Fibroblast of lung (primary cell): ENCODE results near the gene LUC7L3. TPM values are rescaled to one million over a fixed set of nuclear protein-coding genes. Genes with fewer than 3 reads are reported as not detected.

Experiments
- DNase-seq, 2 donors: peaks; one replicate each; pipeline versions ENCODE4 v3.0.0 to v3.0.0-alpha.2; 2010; ENCODE audit warnings: low read depth in 2 of 2
- H2AFZ ChIP-seq: 2 replicates; pipeline ENCODE4 v1.5.1; 2012; ENCODE audit warnings: low read length, control low read depth, inconsistent platforms
- H3K27ac ChIP-seq: 2 replicates; pipeline ENCODE4 v1.5.1; 2011; ENCODE audit warnings: low read length, control low read depth; ENCODE audit not compliant: insufficient read depth
- H3K27me3 ChIP-seq: 2 replicates; pipeline ENCODE4 v1.5.1; 2011; ENCODE audit warnings: mild to moderate bottlenecking, low read length; ENCODE audit not compliant: control insufficient read depth, insufficient read depth
- H3K36me3 ChIP-seq: 2 replicates; pipeline ENCODE4 v1.5.1; 2011; ENCODE audit warnings: low read length; ENCODE audit not compliant: control insufficient read depth, insufficient read depth
- H3K4me1 ChIP-seq: 2 replicates; pipeline ENCODE4 v1.5.1; 2011; ENCODE audit warnings: low read length; ENCODE audit not compliant: control insufficient read depth, insufficient read depth; ENCODE audit errors: extremely low read depth
- H3K4me2 ChIP-seq: 2 replicates; pipeline ENCODE4 v1.5.1; 2011; ENCODE audit warnings: low read length, control low read depth; ENCODE audit not compliant: insufficient read depth; ENCODE audit errors: extremely low read depth
- H3K4me3 ChIP-seq, 4 experiments: fragments of 200-600 bp in 1 of 4; sonication (generic) in 1 of 4; replicated peaks in 1 of 4; 2 replicates each; pipeline ENCODE4 v1.5.1; 2011 to 2016; ENCODE audit warnings: low read length in 4 of 4, low read depth in 3 of 4, mild to moderate bottlenecking in 3 of 4, control low read depth in 2 of 4, inconsistent platforms in 1 of 4, mixed read lengths in 1 of 4; ENCODE audit not compliant: insufficient read depth in 1 of 4; ENCODE audit errors: control extremely low read depth in 1 of 4
- H3K79me2 ChIP-seq: 2 replicates; pipeline ENCODE4 v1.5.1; 2012; ENCODE audit warnings: mild to moderate bottlenecking, low read length, inconsistent platforms; ENCODE audit not compliant: control insufficient read depth, insufficient read depth
- H3K9ac ChIP-seq: 2 replicates; pipeline ENCODE4 v1.5.1; 2011; ENCODE audit warnings: mild to moderate bottlenecking, low read length, control low read depth; ENCODE audit not compliant: insufficient read depth
- H3K9me3 ChIP-seq: 2 replicates; pipeline ENCODE4 v1.5.1; 2012; ENCODE audit warnings: low read depth, low read length; ENCODE audit not compliant: control insufficient read depth, insufficient read depth
- H4K20me1 ChIP-seq: 2 replicates; pipeline ENCODE4 v1.5.1; 2011; ENCODE audit warnings: low read length; ENCODE audit not compliant: control insufficient read depth, insufficient read depth; ENCODE audit errors: extremely low read depth
- EZH2 ChIP-seq: IDR thresholded peaks from 2 replicates; pipeline ENCODE4 v1.5.1; 2012; ENCODE audit warnings: low read length, control low read depth, mild to moderate bottlenecking; ENCODE audit errors: missing control alignments
- polyA plus RNA-seq, 2 donors: library from polyadenylated mRNA; depleted of rRNA in 1 of 2; stranded (reverse) in 1 of 2; unstranded in 1 of 2; fragments of >200 nt; gene quantifications; 2 replicates each; pipeline ENCODE4 v1.2.1, GENCODE V29; 2011 to 2012; ENCODE audit warnings: missing spikeins in 1 of 2
- total RNA-seq: library from RNA; depleted of rRNA; stranded (reverse); fragments of >200 nt; gene quantifications from 2 replicates; pipeline ENCODE4 v1.2.1, GENCODE V29; 2014
- TF ChIP-seq, protein P1 (sequence below), 2 donors: IDR thresholded peaks in 1 of 2; conservative IDR thresholded peaks in 1 of 2; 1 replicate in 1 of 2; 2 replicates in 1 of 2; pipeline ENCODE4 v1.5.1; 2011 to 2012; ENCODE audit warnings: low read length in 2 of 2, control low read depth in 1 of 2, inconsistent platforms in 1 of 2, low read depth in 1 of 2, mild to moderate bottlenecking in 1 of 2

The LUC7L3 gene
- total and polyA plus RNA-seq, 2 donors (not counting 1 experiment from before 2014, with no cell fraction given), result 35.2 to 56.5 TPM

DNA sequence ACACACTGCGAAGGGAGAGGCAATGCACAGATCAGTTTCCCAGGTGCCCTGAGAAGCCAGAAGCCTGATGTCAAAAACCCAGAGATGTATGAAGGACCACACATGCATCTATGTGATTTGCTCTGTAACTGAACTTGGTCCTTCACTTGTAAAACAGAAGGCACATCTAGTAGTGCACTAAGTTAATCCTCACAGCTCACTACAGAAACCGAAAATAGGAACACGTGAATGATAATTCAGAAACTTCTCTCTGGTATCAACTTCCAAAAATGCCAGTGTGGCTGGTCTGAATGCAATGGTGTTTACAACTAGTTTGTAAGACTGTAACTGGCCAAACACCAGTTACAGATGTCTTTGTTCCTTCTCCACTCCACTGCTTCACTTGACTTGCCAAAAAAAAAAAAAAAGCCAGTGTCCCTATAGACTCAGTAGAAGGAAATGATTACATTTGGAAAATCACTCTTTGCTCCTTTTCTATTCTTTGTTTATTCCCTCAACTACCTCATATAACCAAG is 23.0 kb upstream of the LUC7L3 start:
- no peaks in the 10 kb centered on the region for H3K79me2 ChIP-seq
- peaks cover 15% of the 10 kb centered on the region for H3K36me3 ChIP-seq

DNA sequence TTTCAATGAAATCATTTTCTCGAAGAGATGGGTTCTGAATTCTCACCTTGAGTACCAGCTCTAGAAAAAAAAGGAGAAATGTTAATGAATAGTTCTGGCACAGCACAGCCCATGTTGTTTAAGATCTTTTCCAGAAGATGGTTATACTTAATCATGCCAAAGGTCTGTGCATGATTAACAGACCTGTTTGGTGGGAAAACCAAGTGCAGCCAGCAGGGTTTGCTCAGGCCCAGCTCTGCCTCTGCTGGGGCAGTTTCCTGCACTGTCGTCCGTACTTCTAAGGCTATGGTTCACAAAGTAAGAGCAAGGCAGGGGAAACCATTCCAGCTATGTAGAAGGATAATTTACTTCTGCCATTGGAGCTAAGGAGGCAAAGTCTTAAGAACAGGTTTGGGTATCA is 22.3 kb upstream of the LUC7L3 start:
- no peak overlapping the region for H3K4me3 ChIP-seq
- H3K4me1 ChIP-seq, result peaks cover 19% of the 10 kb centered on the region
- peaks cover 15% of the 10 kb centered on the region for H3K36me3 ChIP-seq
- TF ChIP-seq, protein P1, sequence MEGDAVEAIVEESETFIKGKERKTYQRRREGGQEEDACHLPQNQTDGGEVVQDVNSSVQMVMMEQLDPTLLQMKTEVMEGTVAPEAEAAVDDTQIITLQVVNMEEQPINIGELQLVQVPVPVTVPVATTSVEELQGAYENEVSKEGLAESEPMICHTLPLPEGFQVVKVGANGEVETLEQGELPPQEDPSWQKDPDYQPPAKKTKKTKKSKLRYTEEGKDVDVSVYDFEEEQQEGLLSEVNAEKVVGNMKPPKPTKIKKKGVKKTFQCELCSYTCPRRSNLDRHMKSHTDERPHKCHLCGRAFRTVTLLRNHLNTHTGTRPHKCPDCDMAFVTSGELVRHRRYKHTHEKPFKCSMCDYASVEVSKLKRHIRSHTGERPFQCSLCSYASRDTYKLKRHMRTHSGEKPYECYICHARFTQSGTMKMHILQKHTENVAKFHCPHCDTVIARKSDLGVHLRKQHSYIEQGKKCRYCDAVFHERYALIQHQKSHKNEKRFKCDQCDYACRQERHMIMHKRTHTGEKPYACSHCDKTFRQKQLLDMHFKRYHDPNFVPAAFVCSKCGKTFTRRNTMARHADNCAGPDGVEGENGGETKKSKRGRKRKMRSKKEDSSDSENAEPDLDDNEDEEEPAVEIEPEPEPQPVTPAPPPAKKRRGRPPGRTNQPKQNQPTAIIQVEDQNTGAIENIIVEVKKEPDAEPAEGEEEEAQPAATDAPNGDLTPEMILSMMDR (conservative IDR thresholded peaks at IDR 0.05 in 1 of 2, IDR thresholded peaks at IDR 0.05 in 1 of 2; ENCODE audit: low read depth in 1 of 2, low read length in 2 of 2), result no peak
- TF ChIP-seq EZH2, result no peak
- H3K9me3 ChIP-seq, result no peaks in the 10 kb centered on the region
- H3K27ac ChIP-seq, result no peak overlapping the region
- H3K9ac ChIP-seq, result no peak overlapping the region
- no peaks in the 10 kb centered on the region for H3K79me2 ChIP-seq
- no peak overlapping the region for H2AFZ ChIP-seq
- no peaks in the 10 kb centered on the region for H3K27me3 ChIP-seq
- no peak overlapping the region for H3K4me2 ChIP-seq
- H4K20me1 ChIP-seq, result no peaks in the 10 kb centered on the region
- DNase-seq, result no peak

More for the DNA sequence above, 23.0 kb upstream of the LUC7L3 start:
- no peaks in the 10 kb centered on the region for H3K9me3 ChIP-seq
- H3K9ac ChIP-seq, result no peak overlapping the region
- no peak overlapping the region for H3K4me2 ChIP-seq
- TF ChIP-seq, protein P1 (conservative IDR thresholded peaks at IDR 0.05 in 1 of 2, IDR thresholded peaks at IDR 0.05 in 1 of 2; ENCODE audit: low read depth in 1 of 2, low read length in 2 of 2), result no peak
- TF ChIP-seq EZH2, result no peak
- peaks cover 21% of the 10 kb centered on the region for H3K4me1 ChIP-seq
- H3K27ac ChIP-seq, result no peak overlapping the region
- H2AFZ ChIP-seq, result no peak overlapping the region
- no peaks in the 10 kb centered on the region for H3K27me3 ChIP-seq
- no peak for DNase-seq
- no peaks in the 10 kb centered on the region for H4K20me1 ChIP-seq
- H3K4me3 ChIP-seq, result no peak overlapping the region

DNA sequence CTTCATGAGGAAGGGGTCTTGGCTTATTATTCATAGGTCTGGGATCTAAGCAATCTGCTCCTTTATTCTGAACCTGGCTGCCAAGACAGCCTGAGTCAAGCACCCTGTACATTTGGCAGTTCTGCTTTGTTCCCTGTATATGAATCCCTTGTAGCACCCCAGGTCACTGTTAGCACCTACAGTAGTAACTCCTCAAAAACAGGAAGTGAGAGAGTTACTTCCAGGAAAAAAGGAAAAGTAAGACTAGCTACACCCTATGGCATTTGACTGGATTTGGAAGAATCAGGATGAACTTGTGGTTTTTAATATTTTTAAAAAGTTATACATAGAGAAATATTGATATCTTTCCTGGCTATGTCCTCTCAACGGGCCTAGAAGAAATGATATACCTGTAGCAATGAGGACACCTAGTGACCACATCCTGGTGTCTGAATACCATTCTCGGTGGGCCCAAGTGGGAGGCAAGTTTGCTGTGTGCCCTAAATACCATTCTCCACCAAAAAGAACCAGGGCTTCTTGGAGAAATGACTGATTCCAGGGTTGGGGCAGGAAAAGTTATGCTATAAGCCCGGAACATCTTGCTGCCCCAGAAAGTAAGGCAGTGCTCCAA is 21.6 kb upstream of the LUC7L3 start:
- TF ChIP-seq EZH2, result no peak
- TF ChIP-seq, protein P1 (conservative IDR thresholded peaks at IDR 0.05 in 1 of 2, IDR thresholded peaks at IDR 0.05 in 1 of 2; ENCODE audit: low read depth in 1 of 2, low read length in 2 of 2), result no peak
- no peaks in the 10 kb centered on the region for H3K27me3 ChIP-seq
- no peak overlapping the region for H3K9ac ChIP-seq

More for the DNA sequence above, 21.6 kb upstream of the LUC7L3 start:
- DNase-seq, result no peak
- Histone ChIP-seq H3K36me3 (peaks cover 15% of the 10 kb centered on the region), H3K27ac (no peak overlapping the region), H3K4me3 (no peak overlapping the region), H3K4me1 (peaks cover 13% of the 10 kb centered on the region), H3K4me2 (no peak overlapping the region), H3K9me3 (no peaks in the 10 kb centered on the region), H2AFZ (no peak overlapping the region), H4K20me1 (no peaks in the 10 kb centered on the region), H3K79me2 (peaks cover 6% of the 10 kb centered on the region)
